HEK293 (cell line): ENCODE data around the gene POLR1B.

Experiments used
- CTCF ChIA-PET: fragments of 350-600 bp; formaldehyde crosslinking; extraction: SDS; loops from one replicate; lab custom pipeline; 2021; ENCODE audit warnings: antibody characterized with exemption; lab: Yijun Ruan, JAX
- POLR2A ChIA-PET: fragments of 300-600 bp; formaldehyde crosslinking; extraction: SDS; loops from one replicate; lab custom pipeline; 2020; ENCODE audit warnings: antibody characterized with exemption, inconsistent platforms; lab: Yijun Ruan, JAX
- H3K27ac ChIP-seq: fragments of 200-500 bp; sonication (Bioruptor generic); 2 replicates; pipeline ENCODE4 v1.5.1; 2014; ENCODE audit warnings: low read depth, low read length, control low read depth, inconsistent platforms; ENCODE audit errors: extremely low read depth
- H3K36me3 ChIP-seq, 2 experiments: fragments of 200-500 bp in 1 of 2; sonication (Bioruptor generic) in 1 of 2; 1 replicate in 1 of 2; 2 replicates in 1 of 2; pipeline ENCODE4 v1.5.1; 2014 to 2017; ENCODE audit warnings: inconsistent platforms in 2 of 2, low read length in 2 of 2; ENCODE audit not compliant: control insufficient read depth in 2 of 2, insufficient read depth in 1 of 2
- H3K4me1 ChIP-seq: fragments of 200-500 bp; sonication (Bioruptor generic); 2 replicates; pipeline ENCODE4 v1.5.1; 2014; ENCODE audit warnings: mild to moderate bottlenecking, low read length, inconsistent platforms; ENCODE audit not compliant: control insufficient read depth, insufficient read depth
- H3K4me3 ChIP-seq: 2 replicates; pipeline ENCODE4 v1.5.1; 2011; ENCODE audit warnings: low read depth, mild to moderate bottlenecking, control low read depth, low read length, moderate library complexity
- H3K9me3 ChIP-seq: fragments of 200-500 bp; sonication (Bioruptor generic); 2 replicates; pipeline ENCODE4 v1.5.1; 2014; ENCODE audit warnings: low read depth, low read length, inconsistent platforms; ENCODE audit not compliant: control insufficient read depth, insufficient read depth
- INSM2 ChIP-seq: fragments of 450-650 bp; formaldehyde crosslinking; IDR thresholded peaks from 2 replicates; pipeline ENCODE4 v1.5.1; 2016; ENCODE audit warnings: missing biosample characterization, missing genetic modification characterization
- KLF7 ChIP-seq: fragments of 450-650 bp; formaldehyde crosslinking; IDR thresholded peaks from 2 replicates; pipeline ENCODE4 v1.5.1; 2016; ENCODE audit warnings: missing biosample characterization, missing genetic modification characterization, borderline replicate concordance
- SETDB1 ChIP-seq: IDR thresholded peaks from one replicate; pipeline ENCODE4 v1.6.1; 2017; ENCODE audit warnings: mild to moderate bottlenecking, low read length, moderate library complexity, mixed read lengths; ENCODE audit not compliant: insufficient read length
- ZBTB21 ChIP-seq: fragments of 450-650 bp; formaldehyde crosslinking; IDR thresholded peaks from 2 replicates; pipeline ENCODE4 v1.5.1; 2017; ENCODE audit warnings: missing biosample characterization, missing genetic modification characterization
- ZIC2 ChIP-seq: fragments of 450-650 bp; formaldehyde crosslinking; IDR thresholded peaks from 2 replicates; pipeline ENCODE4 v1.5.1; 2016; ENCODE audit warnings: missing biosample characterization, missing genetic modification characterization
- ZNF121 ChIP-seq: fragments of 450-650 bp; formaldehyde crosslinking; IDR thresholded peaks from 2 replicates; pipeline ENCODE4 v1.5.1; 2016; ENCODE audit warnings: missing biosample characterization, missing genetic modification characterization
- ZNF23 ChIP-seq: fragments of 450-650 bp; formaldehyde crosslinking; IDR thresholded peaks from 2 replicates; pipeline ENCODE4 v1.5.1; 2016; ENCODE audit warnings: missing biosample characterization, missing genetic modification characterization, borderline replicate concordance
- ZNF335 ChIP-seq: fragments of 450-650 bp; formaldehyde crosslinking; conservative IDR thresholded peaks from 2 replicates; pipeline ENCODE4 v1.5.1; 2016; ENCODE audit warnings: missing biosample characterization, missing genetic modification characterization
- ZNF530 ChIP-seq: fragments of 450-650 bp; formaldehyde crosslinking; IDR thresholded peaks from 2 replicates; pipeline ENCODE4 v1.5.1; 2016; ENCODE audit warnings: low read depth, missing biosample characterization, missing genetic modification characterization
- ZNF626 ChIP-seq: fragments of 450-650 bp; sonication (Bioruptor Pico); formaldehyde crosslinking; IDR thresholded peaks from 2 replicates; pipeline ENCODE4 v1.5.1; 2018; ENCODE audit warnings: missing biosample characterization, missing genetic modification characterization, inconsistent platforms
- ZNF654 ChIP-seq: fragments of 450-650 bp; formaldehyde crosslinking; IDR thresholded peaks from 2 replicates; pipeline ENCODE4 v1.5.1; 2016; ENCODE audit warnings: low read depth, missing biosample characterization, missing genetic modification characterization
- ZNF76 ChIP-seq: fragments of 450-650 bp; formaldehyde crosslinking; IDR thresholded peaks from 2 replicates; pipeline ENCODE4; 2016; ENCODE audit warnings: low read depth, missing biosample characterization, missing genetic modification characterization, borderline replicate concordance
- ZNF785 ChIP-seq: fragments of 450-650 bp; formaldehyde crosslinking; IDR thresholded peaks from 2 replicates; pipeline ENCODE4 v1.5.1; 2016; ENCODE audit warnings: missing biosample characterization, missing genetic modification characterization
- ZNF791 ChIP-seq: fragments of 450-650 bp; formaldehyde crosslinking; IDR thresholded peaks from 2 replicates; pipeline ENCODE4 v1.5.1; 2016; ENCODE audit warnings: missing biosample characterization, missing genetic modification characterization
- TF ChIP-seq, protein P1 (sequence below): fragments of 450-650 bp; IDR thresholded peaks from 2 replicates; pipeline ENCODE4 v1.5.1; 2018; ENCODE audit warnings: missing biosample characterization, missing genetic modification characterization
- TF ChIP-seq, protein P2 (sequence below): fragments of 450-650 bp; formaldehyde crosslinking; IDR thresholded peaks from 2 replicates; pipeline ENCODE4 v1.5.1; 2016; ENCODE audit warnings: missing biosample characterization, missing genetic modification characterization

Gene POLR1B

DNA sequence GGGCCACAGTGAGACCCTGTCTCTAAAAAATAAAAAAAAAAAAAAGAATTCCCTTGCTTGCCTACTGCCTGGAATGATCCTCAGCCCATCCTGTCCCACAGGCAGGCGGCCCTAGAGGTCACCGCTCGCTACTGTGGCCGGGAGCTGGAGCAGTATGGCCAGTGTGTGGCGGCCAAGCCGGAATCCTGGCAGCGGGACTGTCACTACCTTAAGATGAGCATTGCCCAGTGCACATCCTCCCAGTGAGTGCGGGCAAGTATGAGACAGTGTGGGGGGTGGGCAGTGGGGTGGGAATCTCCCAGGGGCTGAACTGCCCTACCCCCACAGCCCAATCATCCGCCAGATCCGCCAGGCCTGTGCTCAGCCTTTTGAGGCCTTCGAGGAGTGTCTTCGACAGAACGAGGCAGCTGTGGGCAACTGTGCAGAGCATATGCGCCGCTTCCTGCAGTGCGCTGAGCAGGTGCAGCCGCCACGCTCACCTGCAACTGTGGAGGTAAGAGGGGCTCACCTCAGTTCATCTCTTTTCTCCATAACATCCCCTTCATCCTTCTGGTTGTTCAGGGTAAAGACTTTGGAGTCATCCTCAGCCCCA is 43.7 kb downstream of the POLR1B start (continued):
- TF ChIP-seq ZNF121 (tag by site-specific recombination) (no peak), ZNF785 (tag by site-specific recombination) (no peak), ZBTB21 (no peak)
- TF ChIP-seq, all 188 proteins: peak for 0

- CTCF ChIA-PET, result no interaction called here
- no peak for TF ChIP-seq ZNF785 (tag by site-specific recombination)
- TF ChIP-seq ZIC2, result peak; percentile 97
- TF ChIP-seq, all 188 proteins: peak for 1
- H3K36me3 ChIP-seq, result peaks cover 4 to 31% of the 10 kb centered on the region in 2 experiments; a peak in 2 of 3 replicates
- H3K9me3 ChIP-seq, result no peaks in the 10 kb centered on the region
- no peak overlapping the region for H3K27ac ChIP-seq
- peaks cover 4% of the 10 kb centered on the region for H3K4me1 ChIP-seq
- POLR2A ChIA-PET, result no interaction called here
- no peak overlapping the region for H3K4me3 ChIP-seq
Measured at GRCh38 chr2:112588611-112589045, 46.4 kb downstream of the POLR1B start.

DNA sequence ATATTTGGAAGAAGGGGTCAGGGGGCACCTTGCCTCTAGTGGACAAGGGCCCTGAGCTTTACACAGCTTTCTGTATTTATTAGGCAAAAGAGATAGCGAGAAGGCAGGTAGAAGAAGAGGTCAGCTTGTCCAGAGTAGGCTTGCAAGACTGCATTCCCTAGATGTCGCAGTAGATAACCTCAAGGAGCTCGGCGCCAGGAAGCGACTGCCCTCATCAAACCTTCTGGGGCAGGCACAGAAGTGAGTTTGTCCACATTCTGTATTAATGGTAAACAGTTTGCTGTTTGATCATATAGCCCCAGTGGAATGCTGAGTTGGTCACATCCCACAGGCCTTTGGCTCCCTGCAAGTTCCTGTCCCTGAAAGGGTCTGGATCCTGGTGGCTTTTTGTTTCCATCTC is 49.1 kb downstream of the POLR1B start:
- Histone ChIP-seq H3K4me1 (no peaks in the 10 kb centered on the region), H3K4me3 (no peak overlapping the region), H3K9me3 (no peaks in the 10 kb centered on the region), H3K36me3 (peaks cover 1 to 27% of the 10 kb centered on the region in 2 experiments; a peak in 2 of 3 replicates), H3K27ac (no peak overlapping the region)
- ChIA-PET POLR2A (no interaction called here), CTCF (interaction anchor here (1.7 kb wide), 1 partner anchor 9 kb away, joined by 18 read pairs; no protein-coding TSS in a partner anchor)
- TF ChIP-seq, protein P1, sequence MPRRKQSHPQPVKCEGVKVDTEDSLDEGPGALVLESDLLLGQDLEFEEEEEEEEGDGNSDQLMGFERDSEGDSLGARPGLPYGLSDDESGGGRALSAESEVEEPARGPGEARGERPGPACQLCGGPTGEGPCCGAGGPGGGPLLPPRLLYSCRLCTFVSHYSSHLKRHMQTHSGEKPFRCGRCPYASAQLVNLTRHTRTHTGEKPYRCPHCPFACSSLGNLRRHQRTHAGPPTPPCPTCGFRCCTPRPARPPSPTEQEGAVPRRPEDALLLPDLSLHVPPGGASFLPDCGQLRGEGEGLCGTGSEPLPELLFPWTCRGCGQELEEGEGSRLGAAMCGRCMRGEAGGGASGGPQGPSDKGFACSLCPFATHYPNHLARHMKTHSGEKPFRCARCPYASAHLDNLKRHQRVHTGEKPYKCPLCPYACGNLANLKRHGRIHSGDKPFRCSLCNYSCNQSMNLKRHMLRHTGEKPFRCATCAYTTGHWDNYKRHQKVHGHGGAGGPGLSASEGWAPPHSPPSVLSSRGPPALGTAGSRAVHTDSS, result no peak
- TF ChIP-seq INSM2 (tag by site-specific recombination), result no peak
- no peak for TF ChIP-seq ZNF76
- TF ChIP-seq, protein P2, sequence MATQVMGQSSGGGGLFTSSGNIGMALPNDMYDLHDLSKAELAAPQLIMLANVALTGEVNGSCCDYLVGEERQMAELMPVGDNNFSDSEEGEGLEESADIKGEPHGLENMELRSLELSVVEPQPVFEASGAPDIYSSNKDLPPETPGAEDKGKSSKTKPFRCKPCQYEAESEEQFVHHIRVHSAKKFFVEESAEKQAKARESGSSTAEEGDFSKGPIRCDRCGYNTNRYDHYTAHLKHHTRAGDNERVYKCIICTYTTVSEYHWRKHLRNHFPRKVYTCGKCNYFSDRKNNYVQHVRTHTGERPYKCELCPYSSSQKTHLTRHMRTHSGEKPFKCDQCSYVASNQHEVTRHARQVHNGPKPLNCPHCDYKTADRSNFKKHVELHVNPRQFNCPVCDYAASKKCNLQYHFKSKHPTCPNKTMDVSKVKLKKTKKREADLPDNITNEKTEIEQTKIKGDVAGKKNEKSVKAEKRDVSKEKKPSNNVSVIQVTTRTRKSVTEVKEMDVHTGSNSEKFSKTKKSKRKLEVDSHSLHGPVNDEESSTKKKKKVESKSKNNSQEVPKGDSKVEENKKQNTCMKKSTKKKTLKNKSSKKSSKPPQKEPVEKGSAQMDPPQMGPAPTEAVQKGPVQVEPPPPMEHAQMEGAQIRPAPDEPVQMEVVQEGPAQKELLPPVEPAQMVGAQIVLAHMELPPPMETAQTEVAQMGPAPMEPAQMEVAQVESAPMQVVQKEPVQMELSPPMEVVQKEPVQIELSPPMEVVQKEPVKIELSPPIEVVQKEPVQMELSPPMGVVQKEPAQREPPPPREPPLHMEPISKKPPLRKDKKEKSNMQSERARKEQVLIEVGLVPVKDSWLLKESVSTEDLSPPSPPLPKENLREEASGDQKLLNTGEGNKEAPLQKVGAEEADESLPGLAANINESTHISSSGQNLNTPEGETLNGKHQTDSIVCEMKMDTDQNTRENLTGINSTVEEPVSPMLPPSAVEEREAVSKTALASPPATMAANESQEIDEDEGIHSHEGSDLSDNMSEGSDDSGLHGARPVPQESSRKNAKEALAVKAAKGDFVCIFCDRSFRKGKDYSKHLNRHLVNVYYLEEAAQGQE (tag by site-specific recombination), result no peak
- TF ChIP-seq ZNF23 (tag by site-specific recombination), result no peak
- no peak for TF ChIP-seq ZNF654 (tag by site-specific recombination)
- TF ChIP-seq KLF7 (tag by site-specific recombination), result no peak
- TF ChIP-seq ZNF626, result no peak
- TF ChIP-seq ZNF335 (tag by site-specific recombination), result no peak
- TF ChIP-seq ZNF791 (tag by site-specific recombination), result no peak
- TF ChIP-seq SETDB1, result no peak
- TF ChIP-seq ZNF530 (tag by site-specific recombination), result no peak
